Left hindlimb (tissue), 1 donor: Measurements from ENCODE around the gene USPL1.

Experiments used
- DNase-seq: peaks from one replicate; pipeline ENCODE4 v3.0.0-alpha.2; 2018

Gene USPL1

GRCh38 chr13:30698488-30699005 lies 80.8 kb downstream of the USPL1 start:
- no peak for DNase-seq

GRCh38 chr13:30700364-30700763 lies 82.6 kb downstream of the USPL1 start:
- DNase-seq, result no peak

- DNase-seq, result no peak
These were observed 84.3 kb downstream of the USPL1 start for GRCh38 chr13:30702006-30702405.

- DNase-seq, result no peak
These were observed 86.9 kb downstream of the USPL1 start for GRCh38 chr13:30704596-30704995.

GRCh38 chr13:30705680-30706079 lies 88.0 kb downstream of the USPL1 start:
- no peak for DNase-seq

- DNase-seq, result no peak
These were observed 90.8 kb downstream of the USPL1 start for GRCh38 chr13:30708541-30708940.
